Ishikawa (cell line): ENCODE measurements around the gene APLF.

Source experiments
- CEBPB ChIP-seq: IDR thresholded peaks from 2 replicates; pipeline ENCODE4 v1.6.1; 2012
- CREB1 ChIP-seq: IDR thresholded peaks from 2 replicates; pipeline ENCODE4 v1.6.1; 2012; ENCODE audit warnings: low read depth
- EGR1 ChIP-seq: IDR thresholded peaks from 2 replicates; pipeline ENCODE4 v1.6.1; 2012
- EP300 ChIP-seq: IDR thresholded peaks from 2 replicates; pipeline ENCODE4 v1.6.1; 2012; ENCODE audit warnings: borderline replicate concordance
- FOXM1 ChIP-seq: IDR thresholded peaks from 2 replicates; pipeline ENCODE4 v1.6.1; 2012; ENCODE audit warnings: low read depth, borderline replicate concordance
- MAX ChIP-seq: IDR thresholded peaks from 2 replicates; pipeline ENCODE4 v1.6.1; 2012
- NFIC ChIP-seq: IDR thresholded peaks from 2 replicates; pipeline ENCODE4 v1.6.1; 2012
- RAD21 ChIP-seq: IDR thresholded peaks from 2 replicates; pipeline ENCODE4 v1.6.1; 2012; ENCODE audit warnings: low read depth
- REST ChIP-seq: IDR thresholded peaks from 2 replicates; pipeline ENCODE4 v1.6.1; 2012; ENCODE audit warnings: low read depth, mild to moderate bottlenecking
- TAF1 ChIP-seq: IDR thresholded peaks from 2 replicates; pipeline ENCODE4 v1.6.1; 2012; ENCODE audit warnings: low read depth, mild to moderate bottlenecking
- TCF12 ChIP-seq: IDR thresholded peaks from 2 replicates; pipeline ENCODE4 v1.6.1; 2012; ENCODE audit warnings: low read depth
- TEAD4 ChIP-seq: IDR thresholded peaks from 2 replicates; pipeline ENCODE4 v1.6.1; 2012
- USF1 ChIP-seq: IDR thresholded peaks from 2 replicates; pipeline ENCODE4 v1.6.1; 2012
- YY1 ChIP-seq: IDR thresholded peaks from 2 replicates; pipeline ENCODE4 v1.6.1; 2012; ENCODE audit warnings: low read depth
- ZBTB7A ChIP-seq: IDR thresholded peaks from 2 replicates; pipeline ENCODE4 v1.6.1; 2012; ENCODE audit warnings: low read depth

The APLF gene

GRCh38 chr2:68565858-68566257 is 98.5 kb downstream of the APLF start:
- TF ChIP-seq REST (no peak), EP300 (no peak), CREB1 (no peak), TAF1 (no peak)

DNA sequence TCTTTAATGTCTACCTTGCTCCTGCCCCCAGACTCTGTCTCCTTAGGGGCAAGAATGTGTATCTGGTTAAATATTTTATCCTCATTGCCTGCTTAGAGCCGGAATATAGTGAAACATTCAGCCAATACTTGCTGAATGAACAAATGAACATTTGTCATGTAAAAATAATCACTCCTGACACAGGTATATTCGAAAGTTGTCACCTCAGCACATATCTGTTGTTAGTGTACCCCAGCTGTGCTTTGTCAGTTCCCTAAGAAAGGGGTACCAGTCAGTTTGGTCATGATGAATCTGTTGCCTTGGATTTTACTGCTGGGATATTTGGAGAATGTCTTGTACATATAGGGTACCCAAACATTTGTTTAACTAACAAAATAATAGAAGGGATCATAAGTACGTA is 99.0 kb downstream of the APLF start:
- TF ChIP-seq ZBTB7A, result no peak
- TF ChIP-seq MAX, result no peak
- TF ChIP-seq TCF12, result no peak
- TF ChIP-seq EGR1, result no peak
- no peak for TF ChIP-seq RAD21
- TF ChIP-seq CREB1, result no peak
- no peak for TF ChIP-seq EP300
- no peak for TF ChIP-seq NFIC
- TF ChIP-seq TEAD4, result no peak
- TF ChIP-seq FOXM1, result no peak
- no peak for TF ChIP-seq YY1

DNA sequence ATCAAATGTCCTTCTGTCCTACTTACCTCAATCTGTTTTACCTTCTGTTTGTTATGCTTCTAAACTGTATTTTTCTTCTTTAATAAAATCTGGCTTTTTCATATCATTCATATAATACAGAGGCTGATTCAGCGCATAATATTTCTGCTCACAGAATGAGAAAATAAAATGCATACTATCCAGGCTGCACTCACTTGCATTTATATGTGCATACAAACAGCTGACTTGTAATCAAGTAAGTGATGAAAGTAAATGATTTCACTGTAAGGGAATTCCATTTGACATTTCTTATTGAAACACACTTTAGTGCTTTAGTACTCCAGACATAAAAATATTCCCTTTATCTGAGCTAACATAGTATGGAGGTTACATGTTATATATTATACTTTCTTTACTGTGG is 100.7 kb downstream of the APLF start:
- no peak for TF ChIP-seq EGR1
- no peak for TF ChIP-seq REST
- TF ChIP-seq CREB1, result no peak
- TF ChIP-seq NFIC, result no peak
- TF ChIP-seq CEBPB, result no peak
- no peak for TF ChIP-seq YY1
- no peak for TF ChIP-seq EP300
- no peak for TF ChIP-seq RAD21
- no peak for TF ChIP-seq TCF12
- no peak for TF ChIP-seq ZBTB7A
- no peak for TF ChIP-seq FOXM1
- TF ChIP-seq TEAD4, result no peak

DNA sequence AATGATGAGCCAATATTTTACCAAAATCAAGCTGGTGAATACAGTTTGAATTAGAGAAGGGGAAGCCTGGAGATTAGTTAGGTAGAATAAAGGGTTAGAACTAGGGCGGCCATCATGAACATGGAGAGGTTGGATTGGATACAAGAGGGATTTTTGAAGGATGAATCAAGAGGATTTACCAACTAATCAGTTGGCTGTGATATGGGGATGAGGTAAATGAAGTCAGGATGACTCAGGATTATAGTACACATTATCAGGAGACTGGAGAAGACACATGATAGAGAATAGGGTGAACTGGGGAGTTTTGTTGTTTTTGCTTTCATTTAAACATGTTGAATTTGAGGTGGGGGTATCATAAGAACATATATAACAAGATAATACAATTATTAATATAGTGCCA is 102.2 kb downstream of the APLF start:
- TF ChIP-seq USF1 (no peak), TEAD4 (no peak), RAD21 (no peak), CEBPB (no peak), YY1 (no peak), CREB1 (no peak), REST (no peak), EGR1 (no peak), TAF1 (no peak)

GRCh38 chr2:68574202-68574791 is 106.9 kb downstream of the APLF start:
- no peak for TF ChIP-seq ZBTB7A
- no peak for TF ChIP-seq TAF1
- TF ChIP-seq FOXM1, result no peak
- no peak for TF ChIP-seq RAD21
- TF ChIP-seq REST, result no peak
- TF ChIP-seq NFIC, result no peak
- TF ChIP-seq EP300, result no peak
- TF ChIP-seq EGR1, result no peak
- no peak for TF ChIP-seq YY1
- no peak for TF ChIP-seq CEBPB
- TF ChIP-seq TEAD4, result no peak
